Activated naive CD8-positive, alpha-beta T cell (primary cell): ENCODE measurements around the gene FREM1.
A peak's percentile ranks its signal among the peaks of the same experiment; 100 is the strongest.

Experiments
- H3K27ac Mint-ChIP-seq: one replicate; pipeline ENCODE4 v1.8.0; 2021; ENCODE audit warnings: mixed read lengths
- H3K27me3 Mint-ChIP-seq: one replicate; pipeline ENCODE4 v1.8.0; 2021; ENCODE audit warnings: mixed read lengths
- H3K36me3 Mint-ChIP-seq: one replicate; pipeline ENCODE4 v1.8.0; 2021; ENCODE audit warnings: mixed read lengths
- H3K4me1 Mint-ChIP-seq: one replicate; pipeline ENCODE4 v1.8.0; 2021; ENCODE audit warnings: low read depth, mixed read lengths
- H3K4me3 Mint-ChIP-seq: one replicate; pipeline ENCODE4 v1.8.0; 2021; ENCODE audit warnings: mild to moderate bottlenecking, mixed read lengths
- H3K9me3 Mint-ChIP-seq: one replicate; pipeline ENCODE4 v1.8.0; 2021; ENCODE audit warnings: low read depth, mixed read lengths

Gene FREM1

DNA sequence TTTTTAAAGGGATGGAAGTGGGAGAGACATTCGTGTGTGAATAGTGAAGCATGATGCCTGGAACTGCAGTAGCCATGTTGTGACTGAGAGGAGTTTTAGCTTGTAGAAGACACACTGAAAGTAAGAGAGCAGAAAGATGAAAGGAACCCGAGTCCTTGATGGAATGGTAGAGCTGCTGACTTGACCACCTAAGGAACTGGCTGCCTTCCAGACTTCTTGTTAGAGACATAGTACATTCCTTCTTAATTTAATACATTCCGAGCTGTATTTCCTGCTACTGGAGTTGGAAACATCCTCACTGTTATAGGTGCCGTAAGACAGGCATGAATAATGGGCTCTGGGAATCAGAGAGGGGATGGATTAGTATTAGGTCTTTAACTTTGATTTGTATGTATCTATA, 195.1 kb downstream of the FREM1 start:
- H3K36me3 Mint-ChIP-seq: no peaks in the 10 kb centered on the region
- H3K27ac Mint-ChIP-seq: no peak overlapping the region
- H3K27me3 Mint-ChIP-seq: peaks cover 22% of the 10 kb centered on the region
- no peak overlapping the region for H3K4me3 Mint-ChIP-seq
- no peaks in the 10 kb centered on the region for H3K4me1 Mint-ChIP-seq
- no peaks in the 10 kb centered on the region for H3K9me3 Mint-ChIP-seq

DNA sequence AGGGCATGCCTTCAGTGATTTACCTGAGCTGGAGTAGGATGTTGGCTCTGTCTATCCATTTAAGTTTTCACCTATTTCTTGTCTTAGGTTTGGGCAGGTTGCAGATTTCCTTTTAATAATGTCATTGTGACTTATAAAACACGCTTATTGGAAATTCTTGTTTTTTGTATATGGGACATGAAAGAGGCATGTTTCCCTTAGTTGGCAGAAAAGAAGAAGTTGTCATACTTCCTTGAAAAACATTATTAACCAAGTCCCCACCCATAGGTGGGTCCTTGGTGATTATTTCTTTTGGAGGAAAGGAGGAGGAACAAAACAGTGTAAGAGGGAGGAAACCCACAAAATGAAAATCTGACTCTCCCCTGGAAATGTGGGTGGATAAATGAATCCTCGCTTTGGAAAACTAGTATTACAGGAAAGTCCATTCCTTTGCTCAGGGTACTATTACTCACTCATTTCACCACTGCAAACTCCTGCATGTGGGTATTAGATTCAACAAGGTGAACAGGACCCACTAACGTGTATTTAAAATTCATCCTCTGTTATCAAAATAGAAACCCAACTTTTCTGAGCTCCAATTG, 197.0 kb downstream of the FREM1 start:
- Mint-ChIP-seq H3K27ac (no peak overlapping the region), H3K36me3 (peaks cover 3% of the 10 kb centered on the region), H3K4me1 (no peaks in the 10 kb centered on the region), H3K27me3 (peaks cover 22% of the 10 kb centered on the region), H3K9me3 (peaks cover 3% of the 10 kb centered on the region), H3K4me3 (no peak overlapping the region)

DNA sequence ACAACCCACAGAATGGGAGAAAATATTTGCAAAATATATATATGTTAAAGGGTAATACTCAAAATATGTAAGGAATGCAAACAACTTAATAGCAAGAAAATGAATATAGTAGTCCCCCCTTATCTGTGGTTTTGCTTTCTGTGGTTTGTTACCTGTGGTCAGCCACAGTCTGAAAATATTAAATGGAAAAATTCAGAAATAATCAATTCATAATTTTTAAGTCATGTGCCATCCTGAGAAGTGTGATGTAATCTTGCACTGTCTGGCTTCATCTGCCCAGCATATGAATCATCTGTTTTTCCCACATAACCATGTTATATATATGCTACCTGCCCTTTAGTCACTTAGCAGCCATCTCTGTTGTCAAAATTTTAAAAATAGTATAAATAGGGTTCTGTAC, 199.4 kb downstream of the FREM1 start:
- Mint-ChIP-seq H3K4me3 (no peak overlapping the region), H3K9me3 (peaks cover 15% of the 10 kb centered on the region), H3K4me1 (no peaks in the 10 kb centered on the region), H3K36me3 (peaks cover 6% of the 10 kb centered on the region), H3K27me3 (peaks cover 17% of the 10 kb centered on the region), H3K27ac (no peak overlapping the region)

DNA sequence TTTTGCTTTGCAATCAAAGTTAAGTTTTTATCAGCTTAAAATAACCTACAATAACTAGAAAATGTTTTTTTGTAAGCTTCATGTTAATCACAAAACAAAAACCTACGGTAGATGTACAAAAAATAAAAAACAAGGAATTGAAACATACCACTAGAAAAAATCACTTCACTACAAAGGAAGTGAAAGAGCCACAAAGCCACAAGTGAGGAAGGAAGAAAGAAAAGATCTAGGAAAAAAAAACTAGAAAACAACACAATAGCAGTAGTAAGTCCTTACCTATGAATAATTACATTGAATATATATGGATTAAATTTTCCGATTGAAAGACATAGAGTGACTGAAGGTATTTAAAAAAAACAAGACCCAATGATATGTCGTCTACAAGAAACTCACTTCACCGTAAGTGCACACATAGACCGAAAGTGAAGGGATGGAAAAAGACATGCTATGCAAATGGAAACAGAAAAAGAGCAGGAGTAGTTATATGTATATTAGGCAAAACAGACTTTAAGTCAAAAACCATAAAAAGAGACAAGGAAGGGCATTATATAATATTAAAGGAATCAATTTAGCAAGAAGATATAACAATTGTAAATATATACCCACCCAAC, 203.6 kb downstream of the FREM1 start:
- peaks cover 6% of the 10 kb centered on the region for H3K36me3 Mint-ChIP-seq
- H3K27ac Mint-ChIP-seq: no peak overlapping the region
- H3K4me1 Mint-ChIP-seq: no peaks in the 10 kb centered on the region
- no peak overlapping the region for H3K4me3 Mint-ChIP-seq
- H3K9me3 Mint-ChIP-seq: peaks cover 19% of the 10 kb centered on the region
- H3K27me3 Mint-ChIP-seq: peaks cover 13% of the 10 kb centered on the region

DNA sequence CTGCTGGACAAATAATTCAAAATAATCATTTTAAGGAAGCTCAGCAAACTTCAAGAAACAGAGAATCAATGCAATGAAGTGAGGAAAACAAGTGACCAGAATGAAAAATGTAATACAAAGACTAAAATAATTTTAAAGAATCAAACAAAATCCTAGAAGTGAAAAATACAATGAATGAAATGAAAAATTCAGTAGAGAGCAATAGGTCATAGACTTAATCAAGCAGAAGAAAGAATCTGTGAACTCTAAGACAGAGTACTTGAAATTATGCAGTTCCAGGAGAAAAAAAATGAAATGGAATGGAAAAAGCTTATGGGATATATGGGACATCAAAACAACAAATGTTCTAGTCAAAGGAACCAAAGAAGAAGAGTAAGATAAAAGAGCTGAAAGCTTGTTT, 205.1 kb downstream of the FREM1 start:
- Mint-ChIP-seq H3K4me1 (no peaks in the 10 kb centered on the region), H3K27me3 (peaks cover 9% of the 10 kb centered on the region), H3K27ac (no peak overlapping the region), H3K36me3 (peaks cover 6% of the 10 kb centered on the region), H3K9me3 (peaks cover 19% of the 10 kb centered on the region), H3K4me3 (no peak overlapping the region)

DNA sequence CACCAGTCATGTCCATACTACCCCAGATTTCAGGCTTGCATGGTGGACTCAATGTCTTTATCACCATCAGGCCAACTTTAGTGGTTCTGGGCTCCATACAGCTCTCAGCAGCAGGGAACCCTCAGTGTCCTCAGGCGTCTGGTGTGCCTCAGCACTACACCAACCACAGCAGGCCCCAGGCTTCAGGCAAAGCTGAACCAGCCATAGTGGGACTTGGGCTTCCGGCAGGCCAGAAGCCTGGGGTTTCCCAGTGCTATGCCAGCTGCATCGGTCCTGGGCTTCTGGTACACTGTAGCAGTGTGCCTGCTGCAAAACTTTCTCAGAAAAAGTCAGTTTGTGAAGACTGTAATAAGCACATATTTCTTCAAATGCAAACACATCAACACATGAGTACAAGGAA, 205.9 kb downstream of the FREM1 start:
- peaks cover 8% of the 10 kb centered on the region for H3K27me3 Mint-ChIP-seq
- H3K27ac Mint-ChIP-seq: no peak overlapping the region
- H3K36me3 Mint-ChIP-seq: peaks cover 6% of the 10 kb centered on the region
- peaks cover 19% of the 10 kb centered on the region for H3K9me3 Mint-ChIP-seq
- H3K4me1 Mint-ChIP-seq: no peaks in the 10 kb centered on the region
- H3K4me3 Mint-ChIP-seq: no peak overlapping the region

DNA sequence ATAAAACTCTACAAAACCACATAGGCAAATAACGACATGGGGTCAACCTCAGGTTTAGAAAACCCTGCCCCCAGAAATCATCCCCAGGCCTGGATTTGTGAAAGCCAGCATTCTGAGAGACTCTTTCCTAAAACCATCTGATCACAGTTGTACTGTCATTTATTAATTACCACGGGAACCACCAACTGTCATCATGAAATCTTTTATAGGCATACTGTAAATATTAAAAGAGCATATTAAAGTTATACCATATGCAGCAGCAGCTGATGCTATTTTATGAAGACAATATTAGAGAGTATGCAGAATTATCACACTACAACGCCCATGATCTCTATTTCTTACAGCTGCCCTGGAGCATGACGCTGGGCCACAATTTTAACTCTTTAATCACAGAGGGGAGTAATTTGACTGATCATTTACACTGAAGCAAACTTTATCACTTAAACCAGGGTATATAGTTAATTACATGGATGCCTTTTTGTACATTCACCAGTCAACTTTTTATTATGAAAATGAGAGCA, 208.0 kb downstream of the FREM1 start:
- H3K4me3 Mint-ChIP-seq: no peak overlapping the region
- H3K4me1 Mint-ChIP-seq: no peaks in the 10 kb centered on the region
- no peak overlapping the region for H3K27ac Mint-ChIP-seq
- H3K36me3 Mint-ChIP-seq: peaks cover 2% of the 10 kb centered on the region
- H3K27me3 Mint-ChIP-seq: peaks cover 4% of the 10 kb centered on the region
- peaks cover 13% of the 10 kb centered on the region for H3K9me3 Mint-ChIP-seq

DNA sequence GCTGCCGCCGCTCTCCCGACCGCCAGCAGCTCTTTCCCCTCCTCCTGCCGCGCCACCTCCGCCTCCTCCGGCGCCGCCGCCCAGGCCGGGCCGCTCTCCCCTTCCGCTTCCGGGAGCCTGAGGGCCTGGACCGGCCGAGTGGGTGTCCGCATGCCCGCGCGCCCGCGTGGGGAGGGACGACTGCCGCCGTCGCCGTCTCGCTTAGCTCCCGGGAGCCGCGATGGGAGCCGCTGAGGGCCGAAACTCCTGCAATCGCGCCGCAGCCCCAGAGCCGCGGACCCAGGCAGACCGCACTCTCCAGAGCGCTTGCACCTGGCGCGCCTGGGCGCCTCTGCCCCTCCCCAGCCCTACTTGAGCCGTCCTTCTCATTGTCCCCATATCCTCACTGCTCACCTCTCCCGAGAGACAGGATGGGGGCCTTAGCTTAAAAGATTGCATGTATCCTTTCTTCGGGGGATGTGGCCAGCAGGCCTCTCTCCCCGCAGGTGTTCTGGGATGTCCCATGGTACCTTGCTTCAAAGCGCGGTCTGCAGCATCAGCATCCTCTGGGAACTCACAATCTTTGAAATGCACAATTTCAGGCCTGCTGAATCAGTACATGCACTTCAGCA, 216.9 kb downstream of the FREM1 start, which contains the start of gene ZDHHC21:
Gene ZDHHC21, minus strand, starts transcription at position 182 of the 611 bp plus-strand sequence. CDS start 19,092 bp downstream, outside the sequence.
- Mint-ChIP-seq H3K36me3 (peaks cover 2% of the 10 kb centered on the region), H3K27ac (peak within 1 kb of the TSS; percentile 92), H3K9me3 (no peaks in the 10 kb centered on the region), H3K4me1 (peaks cover 30% of the 10 kb centered on the region), H3K27me3 (peaks cover 2% of the 10 kb centered on the region), H3K4me3 (peak within 1 kb of the TSS; percentile 96)

DNA sequence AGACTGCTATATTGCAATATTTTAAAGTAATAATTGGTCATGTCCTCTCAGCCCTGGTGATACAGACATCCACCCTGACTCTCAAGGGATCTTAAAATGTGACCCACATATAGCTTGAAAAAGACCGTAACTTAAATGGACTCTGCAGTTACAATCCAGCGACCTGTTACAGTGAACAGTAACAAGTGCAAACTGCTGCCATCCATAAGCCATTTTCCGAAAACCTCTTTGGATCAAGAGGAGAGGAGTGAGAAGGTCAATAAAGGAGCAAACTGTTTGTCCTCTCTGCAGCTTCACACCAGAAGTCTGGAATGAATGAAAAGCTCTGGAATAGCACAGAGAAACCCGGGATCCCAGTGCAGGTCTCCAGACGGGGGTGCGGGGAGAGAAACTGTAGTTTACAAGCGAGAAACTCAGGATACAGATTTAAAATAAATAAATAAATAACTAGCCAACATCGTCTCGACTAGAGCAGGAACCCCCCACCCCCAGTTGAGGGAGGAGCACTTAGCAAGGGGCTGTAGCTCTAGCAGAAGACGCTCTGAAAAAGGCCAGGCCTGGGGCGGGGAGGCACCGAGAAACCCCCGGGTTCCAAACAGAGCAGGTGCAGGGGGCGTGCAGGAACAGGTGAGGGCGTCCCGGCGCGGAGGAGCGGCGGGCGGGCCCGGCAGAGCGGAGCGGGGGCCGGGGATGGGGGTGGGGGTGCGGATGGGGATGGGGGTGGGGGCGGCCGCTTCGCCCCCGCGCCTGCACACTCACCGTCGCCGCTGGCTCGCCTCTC, 217.6 kb downstream of the FREM1 start:
- peaks cover 30% of the 10 kb centered on the region for H3K4me1 Mint-ChIP-seq
- peak overlapping the region; percentile 66 for H3K27ac Mint-ChIP-seq
- peaks cover 5% of the 10 kb centered on the region for H3K36me3 Mint-ChIP-seq
- no peaks in the 10 kb centered on the region for H3K9me3 Mint-ChIP-seq
- peak overlapping the region; percentile 96 for H3K4me3 Mint-ChIP-seq
- peaks cover 2% of the 10 kb centered on the region for H3K27me3 Mint-ChIP-seq

DNA sequence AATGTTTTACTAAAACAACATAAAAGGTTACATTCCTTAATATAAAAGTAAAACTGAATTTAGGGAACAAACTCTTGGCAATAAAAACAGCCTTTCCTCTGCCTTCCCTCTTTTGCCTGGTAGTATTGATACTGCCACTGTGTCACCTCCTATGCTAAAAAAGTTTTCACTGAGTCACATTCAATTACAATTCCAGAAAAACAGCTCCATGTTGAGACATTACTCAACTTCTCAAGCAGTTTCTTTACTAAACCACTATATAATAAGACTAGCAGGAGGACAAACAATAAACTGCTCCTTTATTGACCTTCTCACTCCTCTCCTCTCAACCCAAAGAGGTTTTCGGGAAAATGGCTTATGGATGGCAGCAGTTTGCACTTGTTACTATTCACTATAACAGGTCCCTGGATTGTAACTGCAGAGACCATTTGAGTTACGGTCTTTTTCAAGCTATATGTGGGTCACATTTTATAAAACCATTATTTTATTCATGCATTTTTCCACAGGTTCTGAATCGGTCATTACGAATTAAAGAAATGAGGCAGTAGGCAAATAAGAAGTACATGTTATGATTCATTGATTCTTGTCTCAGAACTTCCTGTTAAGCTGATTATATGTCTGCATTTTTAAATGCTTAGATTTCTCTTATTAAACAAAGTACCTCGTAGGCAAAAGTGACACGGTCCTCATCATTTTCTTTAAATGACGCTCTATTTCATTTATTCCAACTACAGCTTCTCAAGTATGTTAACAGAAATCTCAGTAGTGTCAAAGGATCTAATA, 219.1 kb downstream of the FREM1 start:
- peaks cover 5% of the 10 kb centered on the region for H3K36me3 Mint-ChIP-seq
- no peaks in the 10 kb centered on the region for H3K27me3 Mint-ChIP-seq
- peaks cover 30% of the 10 kb centered on the region for H3K4me1 Mint-ChIP-seq
- no peak overlapping the region for H3K4me3 Mint-ChIP-seq
- no peak overlapping the region for H3K27ac Mint-ChIP-seq
- no peaks in the 10 kb centered on the region for H3K9me3 Mint-ChIP-seq

DNA sequence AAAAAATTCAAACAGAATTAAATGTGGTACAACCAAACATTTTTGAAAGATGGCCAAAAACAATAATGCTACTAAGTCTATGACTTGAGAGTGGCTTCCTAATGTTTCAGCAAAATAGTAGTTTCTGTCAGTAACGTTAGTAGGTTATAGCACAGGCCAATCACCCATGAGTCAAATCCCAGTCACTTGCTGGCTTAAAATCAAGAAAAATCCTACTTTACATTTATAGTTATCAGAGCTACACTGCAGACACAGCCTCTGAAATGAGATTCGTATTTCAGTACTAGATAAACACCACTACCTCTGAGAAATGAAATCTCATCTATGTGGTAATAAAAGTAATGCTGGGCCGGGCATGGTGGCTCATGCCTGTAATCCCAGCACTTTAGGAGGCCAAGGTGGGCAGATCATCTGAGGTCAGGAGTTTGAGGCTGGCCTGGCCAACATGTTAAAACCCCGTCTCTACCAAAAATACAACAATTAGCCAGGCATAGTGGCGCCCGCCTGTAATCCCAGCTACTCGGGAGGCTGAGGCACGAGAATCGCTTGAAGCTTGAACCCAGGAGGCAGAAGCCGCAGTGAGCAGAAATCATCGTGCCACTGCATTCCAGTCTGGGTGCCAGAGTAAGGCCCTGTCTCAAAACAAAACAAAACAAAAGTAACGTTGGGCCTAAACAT, 223.0 kb downstream of the FREM1 start:
- no peaks in the 10 kb centered on the region for H3K27me3 Mint-ChIP-seq
- H3K4me3 Mint-ChIP-seq: no peak overlapping the region
- H3K27ac Mint-ChIP-seq: no peak overlapping the region
- H3K4me1 Mint-ChIP-seq: peaks cover 17% of the 10 kb centered on the region
- H3K9me3 Mint-ChIP-seq: no peaks in the 10 kb centered on the region
- H3K36me3 Mint-ChIP-seq: peaks cover 19% of the 10 kb centered on the region

DNA sequence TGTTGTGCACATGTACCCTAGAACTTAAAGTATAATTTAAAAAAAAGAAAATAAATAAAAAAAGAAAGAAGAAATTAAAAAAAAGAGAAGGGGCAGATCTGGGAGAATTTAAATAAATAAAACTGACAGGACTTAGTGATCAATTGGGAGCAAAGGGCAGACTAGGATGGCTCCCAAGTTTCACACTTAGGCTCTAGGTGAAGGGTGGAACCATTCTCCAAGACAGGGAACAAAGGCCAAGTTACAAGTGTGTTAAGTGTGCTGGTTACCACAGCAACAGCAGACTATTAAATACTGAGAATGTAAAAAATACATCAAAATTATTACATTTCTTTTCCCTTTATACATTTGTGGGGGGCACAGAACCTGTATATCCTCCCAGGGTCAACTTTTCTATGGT, 224.1 kb downstream of the FREM1 start:
- H3K27ac Mint-ChIP-seq: no peak overlapping the region
- no peaks in the 10 kb centered on the region for H3K9me3 Mint-ChIP-seq
- no peaks in the 10 kb centered on the region for H3K27me3 Mint-ChIP-seq
- no peak overlapping the region for H3K4me3 Mint-ChIP-seq
- H3K36me3 Mint-ChIP-seq: peaks cover 19% of the 10 kb centered on the region
- H3K4me1 Mint-ChIP-seq: peaks cover 9% of the 10 kb centered on the region
